Thoracic aorta (tissue), 2 donors: ENCODE results near the gene COL3A1. TPM values are rescaled to one million over a fixed set of nuclear protein-coding genes. Genes with fewer than 3 reads are reported as not detected.

Source experiments
- ATAC-seq: fragments of 150-250 bp; one replicate; pipeline ENCODE4 v1.8.0; 2017; ENCODE audit warnings: low read depth; ENCODE audit not compliant: insufficient number of reproducible peaks, low FRiP score
- DNase-seq: peaks from one replicate; pipeline ENCODE4 v3.0.0-alpha.2; 2020; ENCODE audit warnings: low spot score
- H3K27ac ChIP-seq, 2 donors: fragments of 200-600 bp; sonication (generic); 1 replicate in 1 of 2; 2 replicates in 1 of 2; pipeline ENCODE4 v1.5.1; 2016; ENCODE audit warnings: mild to moderate bottlenecking in 2 of 2, moderate library complexity in 2 of 2
- H3K27me3 ChIP-seq: fragments of 200-600 bp; sonication (generic); replicated peaks from 2 replicates; pipeline ENCODE4 v1.6.0; 2016; ENCODE audit warnings: mild to moderate bottlenecking; ENCODE audit not compliant: insufficient read depth
- H3K36me3 ChIP-seq: fragments of 200-600 bp; sonication (generic); one replicate; pipeline ENCODE4 v1.5.1; 2016
- H3K4me1 ChIP-seq, 2 donors: fragments of 200-600 bp; sonication (generic); 1 replicate in 1 of 2; 2 replicates in 1 of 2; pipeline versions ENCODE4 v1.5.1 to v1.6.0; 2016; ENCODE audit warnings: low read depth in 2 of 2, mild to moderate bottlenecking in 1 of 2; ENCODE audit not compliant: control insufficient read depth in 1 of 2
- H3K4me3 ChIP-seq: fragments of 200-600 bp; sonication (generic); 2 replicates; pipeline ENCODE4 v1.5.1; 2016; ENCODE audit warnings: mild to moderate bottlenecking
- H3K9me3 ChIP-seq: fragments of 200-600 bp; sonication (generic); 2 replicates; pipeline ENCODE4 v1.5.1; 2016
- CTCF ChIP-seq: fragments of 200-600 bp; sonication (generic); IDR thresholded peaks from one replicate; pipeline ENCODE4 v1.5.1; 2019; ENCODE audit warnings: antibody characterized with exemption
- total RNA-seq, 2 donors: library from RNA; depleted of rRNA; stranded (reverse); fragments of >200 nt; gene quantifications; one replicate each; pipeline versions ENCODE4 v1.1.0 to v1.2.3, GENCODE V29; 2016

The COL3A1 gene
- total RNA-seq, 2 donors from 2014 or later, result 734 to 875 TPM

DNA sequence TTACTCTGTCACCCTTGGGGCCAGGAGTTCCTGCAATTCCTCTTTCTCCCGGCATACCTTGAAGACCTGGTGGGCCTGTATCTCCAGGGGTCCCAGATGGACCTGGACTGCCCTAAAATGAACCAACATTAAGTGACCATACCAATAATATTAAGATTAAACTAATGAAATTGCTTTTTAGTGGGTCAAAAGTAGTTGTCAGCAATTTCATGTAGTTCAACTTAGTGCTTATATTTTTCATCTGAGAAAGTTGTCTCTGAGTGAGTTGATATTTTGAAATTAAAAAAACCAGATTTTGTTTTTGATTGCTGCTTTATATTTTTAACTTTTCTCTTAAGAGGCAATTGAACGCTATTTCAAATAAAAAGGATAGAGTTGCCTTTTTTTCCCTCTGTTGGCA lies 83.1 kb downstream of the COL3A1 start:
- Histone ChIP-seq H3K27ac (no peak overlapping the region), H3K36me3 (peaks cover 20% of the 10 kb centered on the region), H3K27me3 (no peaks in the 10 kb centered on the region), H3K4me3 (no peak overlapping the region), H3K4me1 (peaks cover 0 to 31% of the 10 kb centered on the region in 2 donors), H3K9me3 (no peaks in the 10 kb centered on the region)
- ATAC-seq (no peak), DNase-seq (no peak)
- no peak for TF ChIP-seq CTCF

GRCh38 chr2:189060096-189060642 lies 86.0 kb downstream of the COL3A1 start:
- TF ChIP-seq CTCF, result no peak
- H3K4me1 ChIP-seq, result peaks cover 0 to 31% of the 10 kb centered on the region in 2 donors
- peak overlapping the region in 1 of 2 donors; percentile 29 for H3K27ac ChIP-seq
- no peak for DNase-seq
- ATAC-seq, result no peak
- no peak overlapping the region for H3K4me3 ChIP-seq
- no peaks in the 10 kb centered on the region for H3K27me3 ChIP-seq
- no peaks in the 10 kb centered on the region for H3K9me3 ChIP-seq
- peaks cover 25% of the 10 kb centered on the region for H3K36me3 ChIP-seq

Other genes starting within 250 kb of the COL3A1 start
- gene COL5A2, start 205.4 kb downstream of the COL3A1 start, total RNA-seq, result 100 to 1,000 TPM in 1 of 2 donors, 10 to 100 TPM in 1; 99.4 to 135 TPM